K562 (cell line): ENCODE measurements around the gene RASL12. TPM values are rescaled to one million over a fixed set of nuclear protein-coding genes. Genes with fewer than 3 reads are reported as not detected.

Experiments used
- ATAC-seq: fragments of 200-7000 bp; cut with Tn5 transposase; 3 replicates; pipeline ENCODE4 v1.9.1; 2020; ENCODE audit warnings: moderate library complexity
- BruUV-seq: library from RNA; stranded (reverse); fragments of 400-500 nt; replicated peaks from 2 replicates; lab custom pipeline; 2021; lab: Mats Ljungman, UMichigan
- CTCF ChIA-PET: fragments of 300-600 bp; formaldehyde crosslinking; extraction: SDS; loops from one replicate; lab custom pipeline; 2021; ENCODE audit warnings: low intra/inter-chr PET ratio; lab: Yijun Ruan, JAX
- POLR2A ChIA-PET: fragments of 300-600, 350-650 bp; sonication (Branson Sonifier 250); formaldehyde crosslinking; extraction: SDS; loops from one replicate; lab custom pipeline; 2021; ENCODE audit warnings: antibody characterized with exemption, inconsistent platforms; lab: Yijun Ruan, JAX
- DNase-seq, 4 experiments: peaks; one replicate each; pipeline versions ENCODE4 v3.0.0 to v3.0.0-alpha.2; 2011 to 2018; ENCODE audit warnings: low spot score in 3 of 4, mixed read lengths in 3 of 4; ENCODE audit errors: extremely low read depth in 1 of 4
- FAIRE-seq: peaks from 2 replicates; lab custom pipeline; 2011; peaks lifted over from hg19 to GRCh38; lab: Jason Lieb, UNC
- H2AFZ ChIP-seq: 2 replicates; pipeline ENCODE4 v1.6.0; 2011; ENCODE audit warnings: low read depth, low read length, control low read depth, inconsistent platforms
- H3K27ac ChIP-seq: fragments of 200-600 bp; 3 replicates; pipeline ENCODE4 v1.8.0; 2011; ENCODE audit warnings: low read depth, mild to moderate bottlenecking, control low read depth, inconsistent platforms, low read length, moderate library complexity, mixed read lengths; ENCODE audit errors: extremely low read depth
- H3K27me3 ChIP-seq, 2 experiments: fragments of 300-600 bp in 1 of 2; 2 replicates in 1 of 2; 3 replicates in 1 of 2; pipeline versions ENCODE4 v1.6.0 to v1.8.0; 2011; ENCODE audit warnings: inconsistent platforms in 2 of 2, low read length in 2 of 2, mild to moderate bottlenecking in 1 of 2, mixed read lengths in 1 of 2, moderate library complexity in 1 of 2; ENCODE audit not compliant: control insufficient read depth in 2 of 2, insufficient read depth in 2 of 2
- H3K36me3 ChIP-seq: fragments of 300-600 bp; 3 replicates; pipeline ENCODE4 v1.8.0; 2011; ENCODE audit warnings: mild to moderate bottlenecking, low read length, inconsistent platforms; ENCODE audit not compliant: control insufficient read depth, insufficient read depth
- H3K4me1 ChIP-seq, 2 experiments: fragments of 200-600 bp in 1 of 2; replicated peaks in 1 of 2; 2 replicates in 1 of 2; 3 replicates in 1 of 2; pipeline versions ENCODE4 v1.5.1 to v1.8.0; 2011; ENCODE audit warnings: inconsistent platforms in 2 of 2, low read length in 2 of 2, mild to moderate bottlenecking in 1 of 2, mixed read lengths in 1 of 2, moderate library complexity in 1 of 2; ENCODE audit not compliant: control insufficient read depth in 2 of 2, insufficient read depth in 2 of 2
- H3K4me2 ChIP-seq: 2 replicates; pipeline ENCODE4 v1.6.1; 2011; ENCODE audit warnings: low read length, control low read depth, inconsistent platforms, mixed read lengths; ENCODE audit not compliant: insufficient read depth
- H3K4me3 ChIP-seq: fragments of 200-600 bp; sonication (generic), shearing (Covaris generic); 2 replicates; pipeline ENCODE4 v1.5.1; 2016; ENCODE audit warnings: control low read depth, inconsistent platforms
- H3K79me2 ChIP-seq: fragments of 200-600 bp; 3 replicates; pipeline ENCODE4 v1.8.0; 2011; ENCODE audit warnings: low read length, inconsistent platforms; ENCODE audit not compliant: control insufficient read depth, insufficient read depth
- H3K9ac ChIP-seq, 2 experiments: 2 replicates each; pipeline versions ENCODE4 v1.6.0 to v1.6.1; 2011; ENCODE audit warnings: low read depth in 2 of 2, low read length in 2 of 2, control low read depth in 1 of 2, inconsistent platforms in 1 of 2, mild to moderate bottlenecking in 1 of 2, mixed read lengths in 1 of 2; ENCODE audit not compliant: insufficient read depth in 1 of 2
- H3K9me1 ChIP-seq: one replicate; pipeline ENCODE4 v1.6.0; 2011; ENCODE audit warnings: inconsistent platforms, mild to moderate bottlenecking, low read length, moderate library complexity; ENCODE audit not compliant: control insufficient read depth, insufficient read depth
- H3K9me3 ChIP-seq: replicated peaks from 2 replicates; pipeline ENCODE4 v1.5.1; 2011; ENCODE audit warnings: low read depth, low read length, inconsistent platforms; ENCODE audit not compliant: control insufficient read depth, insufficient read depth
- H4K20me1 ChIP-seq: replicated peaks from 2 replicates; pipeline ENCODE4 v1.6.1; 2011; ENCODE audit warnings: low read length, inconsistent platforms, mixed read lengths; ENCODE audit not compliant: control insufficient read depth, insufficient read depth
- CHD4 ChIP-seq: fragments of 200-600 bp; sonication (generic); IDR thresholded peaks from 3 replicates; pipeline ENCODE4 v1.6.1; 2012; ENCODE audit warnings: low read depth, mild to moderate bottlenecking, mixed read lengths, low read length, inconsistent platforms; ENCODE audit not compliant: insufficient read depth, insufficient replicate concordance, poor library complexity, severe bottlenecking
- DEAF1 ChIP-seq: fragments of 450-650 bp; formaldehyde crosslinking; IDR thresholded peaks from 2 replicates; pipeline ENCODE4 v1.4.0; 2020; ENCODE audit warnings: mild to moderate bottlenecking, moderate library complexity
- GATAD2A ChIP-seq: fragments of 450-650 bp; IDR thresholded peaks from 2 replicates; pipeline ENCODE4 v1.6.1; 2017
- HDAC1 ChIP-seq, 2 experiments: fragments of 450-650 bp; IDR thresholded peaks; 2 replicates each; pipeline ENCODE4 v1.6.1; 2016 to 2017; ENCODE audit warnings: inconsistent platforms in 1 of 2, mild to moderate bottlenecking in 1 of 2, moderate library complexity in 1 of 2
- HMG20B ChIP-seq: fragments of 250-450 bp; sonication (Bioruptor Pico); IDR thresholded peaks from 2 replicates; pipeline ENCODE4 v1.5.0; 2021; ENCODE audit warnings: mild to moderate bottlenecking
- KLF1 ChIP-seq: fragments of 450-650 bp; IDR thresholded peaks from 2 replicates; pipeline ENCODE4 v1.6.1; 2016; ENCODE audit warnings: missing genetic modification characterization, missing compliant biosample characterization
- MCM2 ChIP-seq: fragments of 450-650 bp; IDR thresholded peaks from 2 replicates; pipeline ENCODE4 v1.6.1; 2017; ENCODE audit warnings: low read depth, mild to moderate bottlenecking
- MXD1 ChIP-seq: fragments of 250-450 bp; sonication (Bioruptor Pico); IDR thresholded peaks from 2 replicates; pipeline ENCODE4 v1.8.0; 2021; ENCODE audit warnings: borderline replicate concordance, mild to moderate bottlenecking, moderate library complexity; ENCODE audit not compliant: poor library complexity, severe bottlenecking
- NCOA1 ChIP-seq: fragments of 450-650 bp; IDR thresholded peaks from 2 replicates; pipeline ENCODE4 v1.6.1; 2016; ENCODE audit warnings: low read depth
- PKNOX1 ChIP-seq: fragments of 450-650 bp; IDR thresholded peaks from 2 replicates; pipeline ENCODE4 v1.6.1; 2016
- POLR3A ChIP-seq: IDR thresholded peaks from 2 replicates; pipeline ENCODE4 v1.6.1; 2011; ENCODE audit warnings: borderline replicate concordance, mild to moderate bottlenecking, moderate library complexity; ENCODE audit not compliant: insufficient read length, insufficient read depth; ENCODE audit errors: extremely low read depth
- ZNF184 ChIP-seq: sonication (generic); formaldehyde crosslinking; IDR thresholded peaks from 2 replicates; pipeline ENCODE4 v1.5.0; 2020; ENCODE audit warnings: missing genetic modification reagents
- ZNF263 ChIP-seq: sonication (generic); formaldehyde crosslinking; IDR thresholded peaks from 2 replicates; pipeline ENCODE4 v1.8.0; 2022; ENCODE audit warnings: mild to moderate bottlenecking, missing genetic modification reagents, borderline replicate concordance
- ZNF449 ChIP-seq: fragments of 250-450 bp; sonication (Bioruptor Pico); IDR thresholded peaks from 2 replicates; pipeline ENCODE4 v1.8.0; 2022; ENCODE audit warnings: moderate library complexity, mild to moderate bottlenecking, inconsistent platforms
- ZNF655 ChIP-seq: fragments of 250-450 bp; sonication (Bioruptor Pico); IDR thresholded peaks from 2 replicates; pipeline ENCODE4 v1.5.0; 2021
- ZNF699 ChIP-seq: fragments of 250-450 bp; sonication (Bioruptor Pico); IDR thresholded peaks from 2 replicates; pipeline ENCODE4 v1.8.0; 2021; ENCODE audit warnings: mild to moderate bottlenecking, moderate library complexity; ENCODE audit not compliant: insufficient replicate concordance
- ZNF780A ChIP-seq: fragments of 250-450 bp; sonication (Bioruptor Pico); IDR thresholded peaks from 2 replicates; pipeline ENCODE4 v1.5.0; 2021; ENCODE audit warnings: mild to moderate bottlenecking
- ZNF785 ChIP-seq: fragments of 250-450 bp; sonication (Bioruptor Pico); IDR thresholded peaks from 2 replicates; pipeline ENCODE4 v1.4.0; 2020; ENCODE audit warnings: mild to moderate bottlenecking
- WGBS: fragments of 100-300 bp; shearing (Covaris generic); methylation state at CpG from one replicate; pipeline ENCODE4 v1.1.6; 2016; ENCODE audit warnings: low coverage, mixed read lengths; ENCODE audit not compliant: insufficient coverage; ENCODE audit errors: missing lambda C conversion rate; 5-methylcytosine and 5-hydroxymethylcytosine counted together
- in situ Hi-C: fragments of 300-500 bp; cut with MboI; formaldehyde crosslinking; loops from 4 replicates; pipeline ENCODE4 v1.15.0; 2018; ENCODE audit warnings: inconsistent platforms, mixed read lengths
- intact Hi-C: fragments of 100-400 bp; cut with micrococcal nuclease; formaldehyde crosslinking; loops from 2 replicates; pipeline ENCODE4 v1.14.2; 2022
- polyA plus RNA-seq, 8 experiments: library from polyadenylated mRNA; depleted of rRNA in 4 of 8; stranded (reverse) in 5 of 8; unstranded in 3 of 8; fragments of >200 nt; fragmentation: Nextera tagmentation in 2 of 8; fragmentation: Illumina TruSeq in 1 of 8; extraction: Ambion mirVana in 2 of 8; extraction: Trizol in 1 of 8; gene quantifications; 2 replicates each; pipeline versions ENCODE4 v1.2.1 to v1.2.3, GENCODE V29; 2011 to 2014; ENCODE audit warnings: inconsistent platforms in 1 of 8, missing spikeins in 1 of 8
- total RNA-seq, 7 experiments: library from RNA; depleted of rRNA in 6 of 7; stranded (reverse); fragments of >200 nt in 6 of 7; fragmentation: Illumina TruSeq in 2 of 7; extraction: Trizol in 2 of 7; gene quantifications; 2 replicates each; pipeline versions ENCODE4 v1.2.1 to v1.2.3, GENCODE V29; 2011 to 2021; ENCODE audit warnings: low replicate concordance in 1 of 7

The RASL12 gene
- total and polyA plus RNA-seq, 9 of the 15 experiments (the other 6 are each of a cell fraction or from before 2014, with no cell fraction given) = not detected

- intact Hi-C loops (no loop called here), in situ Hi-C loops (no loop called here)
- peaks cover 15% of the 10 kb centered on the region; the same call in 2 of the 3 replicates for H3K36me3 ChIP-seq
- H3K9me1 ChIP-seq = no peaks in the 10 kb centered on the region
- peaks cover 0 to 5% of the 10 kb centered on the region in 2 experiments; a peak in 1 of 5 replicates for H3K4me1 ChIP-seq
- CTCF ChIA-PET = no interaction called here
- H3K27ac ChIP-seq = no peak overlapping the region
- POLR2A ChIA-PET = interaction anchor here (1.2 to 1.4 kb wide), 2 partner anchors 9 to 209 kb away, joined by 3 to 4 read pairs; partner anchors contain the start of gene RNU5B-1
- H4K20me1 ChIP-seq = no peaks in the 10 kb centered on the region
- no peaks in the 10 kb centered on the region for H3K9me3 ChIP-seq
- no peak for FAIRE-seq
- H2AFZ ChIP-seq = no peak overlapping the region
- no peak for DNase-seq
- 12% methylated on average over 6 of the region's 6 CpGs for WGBS
- BruUV-seq = no TSS peak
- no peak overlapping the region for H3K4me3 ChIP-seq
- H3K4me2 ChIP-seq = no peak overlapping the region
- H3K79me2 ChIP-seq = no peaks in the 10 kb centered on the region
- no peaks in the 10 kb centered on the region; a peak in 1 of 5 replicates for H3K27me3 ChIP-seq
- no peak overlapping the region for H3K9ac ChIP-seq
- no peak for ATAC-seq
- TF ChIP-seq POLR3A = no peak
- TF ChIP-seq GATAD2A = no peak
- no peak for TF ChIP-seq ZNF449 (CRISPR knock-in tag)
- no peak for TF ChIP-seq PKNOX1
- no peak for TF ChIP-seq MCM2
- TF ChIP-seq HDAC1 (IDR thresholded peaks at IDR 0.05) = no peak
- no peak for TF ChIP-seq HMG20B
- no peak for TF ChIP-seq ZNF785 (CRISPR knock-in tag)
- TF ChIP-seq ZNF655 = no peak
- TF ChIP-seq DEAF1 (CRISPR knock-in tag) = no peak
- no peak for TF ChIP-seq KLF1 (tag)
- no peak for TF ChIP-seq ZNF780A (CRISPR knock-in tag)
- no peak for TF ChIP-seq CHD4
- TF ChIP-seq ZNF699 (CRISPR knock-in tag) = no peak
- no peak for TF ChIP-seq ZNF184 (CRISPR knock-in tag)
- TF ChIP-seq ZNF263 (CRISPR knock-in tag) = no peak
- no peak for TF ChIP-seq NCOA1
- no peak for TF ChIP-seq MXD1 (CRISPR knock-in tag)
Observed at GRCh38 chr15:65095747-65096104, 27.9 kb upstream of the RASL12 start.
